Measurements from ENCODE around the gene SUGCT. TPM values are rescaled to one million over a fixed set of nuclear protein-coding genes. Genes with fewer than 3 reads are reported as not detected.

The SUGCT gene
- total RNA-seq, 1 experiment from 2014 or later: 1.6 TPM

GRCh38 chr7:40237731-40238130 lies 102.9 kb downstream of the SUGCT start:
- intact Hi-C loops (cut with micrococcal nuclease; ENCODE audit: unreplicated experiment): loop anchor here (10.0 kb wide), 2 partner anchors 807 to 1707 kb away; no protein-coding TSS in a partner anchor
- Mint-ChIP-seq H3K27me3 (ENCODE audit: unreplicated experiment) (no peaks in the 10 kb centered on the region), H3K4me3 (ENCODE audit: low read depth, unreplicated experiment) (no peak overlapping the region), H3K27ac (ENCODE audit: unreplicated experiment) (no peak overlapping the region), H3K36me3 (ENCODE audit: insufficient read depth, unreplicated experiment) (no peaks in the 10 kb centered on the region), H3K9me3 (ENCODE audit: low read depth, unreplicated experiment) (no peaks in the 10 kb centered on the region), H3K4me1 (ENCODE audit: low read depth, unreplicated experiment) (no peaks in the 10 kb centered on the region)
- CTCF ChIA-PET: no interaction called here
- DNase-seq: no peak
- no peak for TF ChIP-seq CTCF (IDR thresholded peaks at IDR 0.05; ENCODE audit: unreplicated experiment)
- BruUV-seq (replicated peaks): no TSS peak

- no peaks in the 10 kb centered on the region for H3K27me3 Mint-ChIP-seq (ENCODE audit: unreplicated experiment)
- intact Hi-C loops (cut with micrococcal nuclease; ENCODE audit: unreplicated experiment): loop anchor here (10.0 kb wide), 2 partner anchors 805 to 1705 kb away; no protein-coding TSS in a partner anchor
- no peak overlapping the region for H3K4me3 Mint-ChIP-seq (ENCODE audit: low read depth, unreplicated experiment)
- no peaks in the 10 kb centered on the region for H3K36me3 Mint-ChIP-seq (ENCODE audit: insufficient read depth, unreplicated experiment)
- TF ChIP-seq CTCF (IDR thresholded peaks at IDR 0.05; ENCODE audit: unreplicated experiment): no peak
- H3K27ac Mint-ChIP-seq (ENCODE audit: unreplicated experiment): no peak overlapping the region
- H3K9me3 Mint-ChIP-seq (ENCODE audit: low read depth, unreplicated experiment): no peaks in the 10 kb centered on the region
- CTCF ChIA-PET: interaction anchor here (1.1 kb wide), 1 partner anchor 1471 kb away, joined by 3 read pairs; no protein-coding TSS in a partner anchor
- no TSS peak for BruUV-seq (replicated peaks)
- no peak for DNase-seq
- no peaks in the 10 kb centered on the region for H3K4me1 Mint-ChIP-seq (ENCODE audit: low read depth, unreplicated experiment)
These were observed 105.0 kb downstream of the SUGCT start for GRCh38 chr7:40239755-40240303.

- Mint-ChIP-seq H3K4me1 (ENCODE audit: low read depth, unreplicated experiment) (no peaks in the 10 kb centered on the region), H3K27ac (ENCODE audit: unreplicated experiment) (no peak overlapping the region), H3K4me3 (ENCODE audit: low read depth, unreplicated experiment) (no peak overlapping the region), H3K36me3 (ENCODE audit: insufficient read depth, unreplicated experiment) (no peaks in the 10 kb centered on the region), H3K9me3 (ENCODE audit: low read depth, unreplicated experiment) (no peaks in the 10 kb centered on the region), H3K27me3 (ENCODE audit: unreplicated experiment) (no peaks in the 10 kb centered on the region)
- no peak for DNase-seq
- intact Hi-C loops (cut with micrococcal nuclease; ENCODE audit: unreplicated experiment): no loop called here
- CTCF ChIA-PET: no interaction called here
- no peak for TF ChIP-seq CTCF (IDR thresholded peaks at IDR 0.05; ENCODE audit: unreplicated experiment)
- no TSS peak for BruUV-seq (replicated peaks)
These were observed 108.3 kb downstream of the SUGCT start for GRCh38 chr7:40243076-40243475.

- H3K27me3 Mint-ChIP-seq (ENCODE audit: unreplicated experiment): no peaks in the 10 kb centered on the region
- no peaks in the 10 kb centered on the region for H3K9me3 Mint-ChIP-seq (ENCODE audit: low read depth, unreplicated experiment)
- CTCF ChIA-PET: no interaction called here
- H3K27ac Mint-ChIP-seq (ENCODE audit: unreplicated experiment): no peak overlapping the region
- no peak for DNase-seq
- no peak for TF ChIP-seq CTCF (IDR thresholded peaks at IDR 0.05; ENCODE audit: unreplicated experiment)
- H3K4me3 Mint-ChIP-seq (ENCODE audit: low read depth, unreplicated experiment): no peak overlapping the region
- no peaks in the 10 kb centered on the region for H3K4me1 Mint-ChIP-seq (ENCODE audit: low read depth, unreplicated experiment)
- H3K36me3 Mint-ChIP-seq (ENCODE audit: insufficient read depth, unreplicated experiment): no peaks in the 10 kb centered on the region
- intact Hi-C loops (cut with micrococcal nuclease; ENCODE audit: unreplicated experiment): no loop called here
- BruUV-seq (replicated peaks): no TSS peak
These were observed 109.4 kb downstream of the SUGCT start for GRCh38 chr7:40244226-40244625.

All from Calu3 (cell line).